Peyer's patch (tissue), 4 donors: Measurements from ENCODE around the gene RFPL2.

ENCODE experiments used
- POLR2A ChIP-seq, 2 donors: fragments of 450-650 bp; IDR thresholded peaks; one replicate each; pipeline ENCODE4 v1.5.1; 2017; ENCODE audit warnings: antibody characterized with exemption in 2 of 2, mild to moderate bottlenecking in 2 of 2, moderate library complexity in 2 of 2
- TF ChIP-seq, protein P1 (sequence below), 6 experiments: fragments of 450-650 bp in 4 of 6; fragments of 200-600 bp in 2 of 6; sonication (generic) in 1 of 6; IDR thresholded peaks; one replicate each; pipeline ENCODE4 v1.5.1; 2017 to 2019; ENCODE audit warnings: antibody characterized with exemption in 6 of 6, mild to moderate bottlenecking in 3 of 6, moderate library complexity in 1 of 6

DNA sequence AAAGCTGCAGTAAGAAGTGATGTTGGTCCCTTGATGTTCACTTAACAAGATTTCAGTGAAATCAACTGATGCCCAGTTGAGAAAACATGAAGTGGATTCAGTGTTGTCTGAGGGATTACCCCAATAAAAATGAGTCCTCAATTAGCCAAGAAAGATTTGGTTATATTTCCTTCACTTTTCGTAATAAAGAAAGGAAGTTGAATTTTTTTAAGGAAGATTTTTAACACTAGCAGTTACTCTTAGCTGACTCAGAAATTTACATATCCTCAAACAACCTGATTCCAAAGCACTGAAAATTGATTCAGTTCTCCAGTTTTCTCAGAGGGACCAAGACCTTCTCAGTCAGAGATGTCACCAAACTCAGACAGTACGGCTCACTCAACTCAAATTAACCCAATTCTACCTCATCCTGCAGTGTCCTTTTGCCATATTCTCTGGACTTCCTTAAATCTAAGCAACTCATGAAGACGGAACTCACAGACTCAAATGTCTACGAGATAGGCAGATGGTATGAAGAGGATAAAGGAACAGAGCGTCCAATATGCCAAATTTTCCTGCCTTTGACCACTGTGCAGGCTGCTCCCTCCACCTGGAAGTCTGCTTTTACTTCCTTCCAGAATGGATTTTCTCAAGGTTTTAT, 27.4 kb upstream of the RFPL2 start:
- TF ChIP-seq, protein P1, sequence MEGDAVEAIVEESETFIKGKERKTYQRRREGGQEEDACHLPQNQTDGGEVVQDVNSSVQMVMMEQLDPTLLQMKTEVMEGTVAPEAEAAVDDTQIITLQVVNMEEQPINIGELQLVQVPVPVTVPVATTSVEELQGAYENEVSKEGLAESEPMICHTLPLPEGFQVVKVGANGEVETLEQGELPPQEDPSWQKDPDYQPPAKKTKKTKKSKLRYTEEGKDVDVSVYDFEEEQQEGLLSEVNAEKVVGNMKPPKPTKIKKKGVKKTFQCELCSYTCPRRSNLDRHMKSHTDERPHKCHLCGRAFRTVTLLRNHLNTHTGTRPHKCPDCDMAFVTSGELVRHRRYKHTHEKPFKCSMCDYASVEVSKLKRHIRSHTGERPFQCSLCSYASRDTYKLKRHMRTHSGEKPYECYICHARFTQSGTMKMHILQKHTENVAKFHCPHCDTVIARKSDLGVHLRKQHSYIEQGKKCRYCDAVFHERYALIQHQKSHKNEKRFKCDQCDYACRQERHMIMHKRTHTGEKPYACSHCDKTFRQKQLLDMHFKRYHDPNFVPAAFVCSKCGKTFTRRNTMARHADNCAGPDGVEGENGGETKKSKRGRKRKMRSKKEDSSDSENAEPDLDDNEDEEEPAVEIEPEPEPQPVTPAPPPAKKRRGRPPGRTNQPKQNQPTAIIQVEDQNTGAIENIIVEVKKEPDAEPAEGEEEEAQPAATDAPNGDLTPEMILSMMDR (IDR thresholded peaks at IDR 0.05) = no peak
- TF ChIP-seq POLR2A (IDR thresholded peaks at IDR 0.05) = no peak
